GM19372 (cell line): ENCODE results near the gene NTM.

Experiments
- ATAC-seq: cut with Tn5 transposase; IDR thresholded peaks from one replicate; pipeline ENCODE4 v1.9.1; 2021; ENCODE audit warnings: mild to moderate bottlenecking, low read depth, moderate library complexity; ENCODE audit not compliant: unreplicated experiment

NTM gene

GRCh38 chr11:131538322-131538721, 167.9 kb downstream of the NTM start:
- ATAC-seq: no peak

GRCh38 chr11:131540676-131541075, 170.3 kb downstream of the NTM start:
- no peak for ATAC-seq

GRCh38 chr11:131543389-131544025, 173.1 kb downstream of the NTM start:
- ATAC-seq: no peak

GRCh38 chr11:131544591-131544990, 174.2 kb downstream of the NTM start:
- ATAC-seq: no peak

DNA sequence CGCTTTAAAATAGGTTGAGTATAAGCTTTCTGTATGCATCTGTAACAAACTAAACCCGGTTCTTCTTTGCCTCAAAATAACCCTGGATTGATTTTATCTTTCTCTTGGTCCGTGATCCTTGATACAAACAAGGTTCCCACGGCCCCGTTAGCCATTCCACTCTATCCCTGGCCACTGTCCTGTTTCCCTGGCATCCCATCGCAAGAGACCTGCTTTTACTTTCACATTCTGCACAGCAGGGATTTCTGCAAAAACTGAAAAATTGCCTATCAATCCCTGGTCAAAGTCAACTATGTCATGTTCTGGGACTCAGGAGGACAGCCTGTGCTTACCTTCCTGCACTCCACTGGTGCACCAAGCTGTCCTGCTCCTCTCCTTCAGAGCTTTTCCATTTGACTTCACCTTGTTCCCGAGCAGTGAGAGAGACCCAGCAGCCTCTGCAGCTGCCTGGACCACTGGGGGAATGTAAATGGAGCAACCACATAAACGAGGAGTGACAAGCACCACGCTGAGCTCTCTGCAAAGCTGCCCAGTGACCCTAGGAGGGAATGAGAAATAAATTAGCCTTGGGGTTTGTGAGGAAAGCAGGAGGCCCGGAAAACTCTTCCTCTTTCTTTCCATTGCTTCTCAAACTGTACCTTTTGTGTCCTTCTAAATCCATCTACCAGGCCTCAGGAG, 175.9 kb downstream of the NTM start:
- no peak for ATAC-seq

GRCh38 chr11:131549099-131549498, 178.7 kb downstream of the NTM start:
- no peak for ATAC-seq

DNA sequence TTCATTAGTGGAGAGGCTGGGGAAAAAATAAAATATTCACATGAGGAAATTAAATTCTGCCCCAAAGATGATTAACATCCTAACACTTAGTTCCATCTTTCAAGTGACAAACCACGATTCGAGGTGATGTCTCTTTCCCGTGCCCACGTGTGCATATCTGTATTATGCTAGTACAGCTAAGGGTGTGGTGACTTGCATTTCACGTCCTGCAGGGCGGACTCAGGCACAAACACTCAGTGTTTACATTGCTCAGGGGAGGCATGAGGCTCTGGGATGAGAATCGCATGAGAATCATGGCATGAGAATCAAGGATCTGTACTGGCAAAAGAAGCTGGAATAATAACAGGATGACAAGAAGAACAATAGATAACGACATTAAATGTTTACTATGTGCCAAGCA, 179.4 kb downstream of the NTM start:
- ATAC-seq: no peak

DNA sequence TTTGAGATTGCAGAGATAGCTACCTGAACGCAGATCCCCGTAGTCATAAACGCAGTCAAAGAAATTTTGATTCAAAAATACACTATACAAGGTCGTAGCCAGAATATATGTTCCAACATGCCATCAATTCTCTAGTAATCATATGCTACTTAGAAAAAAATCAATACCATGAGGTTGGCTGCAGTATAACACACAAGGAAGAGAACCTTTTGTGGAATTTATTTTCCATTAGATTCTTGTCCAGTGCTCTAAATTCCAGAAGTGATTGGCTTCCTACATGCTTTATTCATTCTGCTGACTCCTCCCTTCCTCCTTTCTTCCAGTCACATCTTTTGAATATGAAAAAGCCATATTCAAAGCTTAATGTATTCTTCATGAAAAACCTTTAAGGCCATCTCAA, 189.9 kb downstream of the NTM start:
- no peak for ATAC-seq

- ATAC-seq: no peak
Measured at GRCh38 chr11:131561501-131561900, 191.1 kb downstream of the NTM start.

GRCh38 chr11:131561972-131562371, 191.6 kb downstream of the NTM start:
- no peak for ATAC-seq

DNA sequence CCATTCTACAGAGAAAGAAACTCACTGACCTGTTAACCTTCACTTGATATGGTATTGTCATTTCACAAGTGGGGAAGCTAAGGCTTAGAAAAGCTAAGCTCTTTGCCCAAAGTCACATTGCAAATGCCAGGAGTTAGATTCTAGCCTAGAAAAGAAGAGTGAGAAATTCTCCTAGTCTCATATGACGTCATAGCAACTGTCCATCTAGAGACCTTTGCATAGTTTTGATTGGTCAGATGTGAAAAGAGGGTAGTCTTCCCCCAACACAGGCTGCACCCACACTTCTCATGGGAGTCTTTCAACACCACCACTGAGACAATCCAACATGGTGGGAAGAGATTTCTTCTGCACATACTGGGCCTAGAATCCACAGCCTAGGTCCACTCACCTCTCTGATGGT, 197.9 kb downstream of the NTM start:
- ATAC-seq: no peak

DNA sequence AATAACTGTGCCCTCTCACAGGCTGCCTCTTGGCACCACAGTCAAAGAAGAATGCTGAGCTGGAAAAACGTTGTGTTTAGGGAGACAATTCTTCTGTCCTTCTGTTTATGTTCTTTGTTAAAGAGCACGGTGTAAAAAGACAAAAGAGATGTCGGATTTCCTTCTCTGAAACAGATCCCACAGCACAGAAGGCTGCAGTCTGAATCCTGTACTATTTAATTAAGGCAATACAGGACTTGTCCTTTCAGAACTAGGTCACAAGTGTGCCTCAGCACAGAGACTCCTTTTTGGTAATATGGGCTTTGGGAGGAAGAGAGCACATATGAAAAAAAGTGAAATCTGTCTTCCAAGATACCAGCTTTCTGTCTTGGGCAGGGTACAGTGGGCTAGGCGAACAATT, 201.2 kb downstream of the NTM start:
- ATAC-seq: no peak

DNA sequence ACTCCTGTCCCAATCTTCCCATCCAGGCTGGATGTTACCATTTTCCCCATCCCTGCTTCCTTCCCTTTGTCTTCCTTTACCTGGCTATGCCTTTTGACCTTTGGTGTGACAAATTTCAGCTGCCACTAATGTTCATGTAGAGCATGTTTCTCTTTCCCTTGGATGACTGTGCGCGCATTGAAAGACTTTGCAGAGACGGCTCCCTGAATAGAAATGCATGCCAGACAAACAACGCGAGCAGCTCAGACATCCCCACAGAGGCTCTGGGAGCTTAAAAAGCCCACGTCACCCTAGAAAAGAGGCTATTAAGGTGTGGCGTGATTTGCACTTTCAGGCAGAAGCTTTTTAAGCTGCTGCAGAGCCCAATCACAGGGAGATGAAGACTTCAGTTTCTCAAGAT, 202.0 kb downstream of the NTM start:
- ATAC-seq: no peak

- ATAC-seq: no peak
Measured at GRCh38 chr11:131579932-131580387, 209.5 kb downstream of the NTM start.

- ATAC-seq: no peak
Measured at GRCh38 chr11:131580476-131580875, 210.1 kb downstream of the NTM start.

GRCh38 chr11:131581046-131581445, 210.6 kb downstream of the NTM start:
- ATAC-seq: no peak

GRCh38 chr11:131582021-131582525, 211.7 kb downstream of the NTM start:
- no peak for ATAC-seq

GRCh38 chr11:131583421-131583820, 213.0 kb downstream of the NTM start:
- no peak for ATAC-seq

- no peak for ATAC-seq
Measured at GRCh38 chr11:131583938-131584337, 213.5 kb downstream of the NTM start.

DNA sequence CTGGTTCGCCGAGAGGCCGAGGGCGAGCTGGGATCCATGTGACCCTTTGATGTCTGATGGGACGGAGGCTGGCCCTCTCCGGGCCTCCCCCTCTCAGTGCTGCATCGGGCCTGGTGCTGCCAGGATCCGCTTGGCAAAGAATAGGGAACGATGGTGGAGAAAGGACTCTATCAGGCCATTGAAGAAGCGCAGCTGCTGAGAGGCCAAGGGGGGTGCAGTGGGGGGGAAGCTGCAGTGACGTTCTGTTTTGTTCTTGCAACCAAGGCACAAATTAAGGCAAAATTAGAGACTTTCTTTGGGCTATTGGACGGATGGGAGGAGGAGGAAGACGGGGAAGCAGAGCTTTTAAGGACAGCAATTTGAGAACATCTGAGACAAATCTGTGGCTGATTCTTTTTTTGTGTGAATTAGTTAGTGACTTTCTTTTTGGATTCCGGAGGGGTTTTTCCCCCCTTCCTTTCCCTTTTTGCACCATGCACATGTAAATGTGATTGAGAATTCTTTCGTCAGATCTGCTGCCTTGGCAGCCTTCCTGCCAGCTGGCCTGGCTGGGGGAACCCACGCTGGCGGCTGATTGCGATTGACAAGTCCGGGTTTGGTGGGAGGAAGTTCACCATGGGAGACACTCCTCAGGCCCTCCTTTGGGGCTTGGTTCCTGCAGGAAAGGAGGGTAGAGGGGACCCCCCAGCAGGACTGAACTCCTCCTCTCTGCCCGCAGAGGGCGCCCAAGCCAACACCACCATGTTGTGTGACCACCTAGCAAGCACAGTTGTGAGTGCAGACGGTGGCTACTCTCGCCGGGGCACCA, 214.6 kb downstream of the NTM start:
- no peak for ATAC-seq

GRCh38 chr11:131588057-131588456, 217.6 kb downstream of the NTM start:
- no peak for ATAC-seq
